Measurements from ENCODE around the gene TAS1R3. TPM values are rescaled to one million over a fixed set of nuclear protein-coding genes. Genes with fewer than 3 reads are reported as not detected.
A peak's percentile ranks its signal among the peaks of the same experiment; 100 is the strongest.

Gene TAS1R3
- total and polyA plus RNA-seq, 9 donors: 0.07 to 0.40 (median 0.24) TPM; not detected in 2

DNA sequence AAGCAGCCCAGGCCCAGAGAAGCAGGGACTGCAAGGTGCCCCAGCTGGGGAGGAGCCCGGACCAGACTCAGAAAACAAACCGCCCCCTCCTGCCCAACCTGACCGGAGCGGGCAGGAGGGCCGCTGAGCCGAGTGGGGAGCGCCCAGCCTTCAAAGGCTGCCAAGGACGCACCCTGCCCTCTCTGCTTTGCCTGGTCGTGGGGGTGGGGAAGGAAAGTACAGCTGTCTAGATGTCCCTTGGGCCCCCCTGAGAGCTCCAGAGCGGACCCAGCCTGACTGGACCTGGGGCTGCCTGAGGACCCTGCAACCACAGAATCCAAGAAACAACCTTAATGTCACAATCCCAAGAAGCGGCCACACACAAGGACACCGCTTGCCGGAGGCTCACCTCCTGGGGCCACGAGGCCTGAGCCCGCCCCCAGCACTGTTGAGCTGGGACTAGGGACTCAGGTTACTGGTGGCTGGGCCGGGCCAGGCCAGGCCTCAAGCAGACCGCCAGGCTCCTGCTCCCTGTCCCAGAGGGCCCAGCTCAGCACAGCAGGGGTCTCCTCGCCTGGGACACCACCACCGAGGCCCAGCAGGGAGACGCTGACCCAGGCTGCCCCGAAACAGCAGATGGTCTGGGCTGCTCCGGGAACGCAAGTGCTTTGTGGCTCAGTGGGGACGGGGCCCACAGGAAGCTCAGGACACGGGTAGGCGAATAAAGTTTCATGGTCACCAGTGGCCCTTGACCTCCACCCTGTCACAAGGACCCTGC is 16.8 kb downstream of the TAS1R3 start:
- Histone ChIP-seq H3K27ac (peak overlapping the region; percentile 20 to 53), H3K4me1 (ENCODE audit: insufficient read depth) (peaks cover 33% of the 10 kb centered on the region), H3K9me3 (no peaks in the 10 kb centered on the region), H3K27me3 (no peaks in the 10 kb centered on the region), H3K36me3 (no peaks in the 10 kb centered on the region), H3K4me3 (peak overlapping the region; percentile 46)
- no peak for DNase-seq
- intact Hi-C loops (cut with DNase I): loop anchor here in 1 of 4 donors (2.0 kb wide), 2 partner anchors 23 to 51 kb away; partner anchors contain the start of genes CCNL2, CPTP and INTS11
- WGBS, 3 donors: 14 to 18% (median 17%) methylated on average over 6 to 26 of the region's 26 CpGs
- TF ChIP-seq POLR2A (IDR thresholded peaks at IDR 0.05): no peak
- TF ChIP-seq CTCF (IDR thresholded peaks at IDR 0.05): no peak
- TF ChIP-seq EP300 (IDR thresholded peaks at IDR 0.05): no peak

DNA sequence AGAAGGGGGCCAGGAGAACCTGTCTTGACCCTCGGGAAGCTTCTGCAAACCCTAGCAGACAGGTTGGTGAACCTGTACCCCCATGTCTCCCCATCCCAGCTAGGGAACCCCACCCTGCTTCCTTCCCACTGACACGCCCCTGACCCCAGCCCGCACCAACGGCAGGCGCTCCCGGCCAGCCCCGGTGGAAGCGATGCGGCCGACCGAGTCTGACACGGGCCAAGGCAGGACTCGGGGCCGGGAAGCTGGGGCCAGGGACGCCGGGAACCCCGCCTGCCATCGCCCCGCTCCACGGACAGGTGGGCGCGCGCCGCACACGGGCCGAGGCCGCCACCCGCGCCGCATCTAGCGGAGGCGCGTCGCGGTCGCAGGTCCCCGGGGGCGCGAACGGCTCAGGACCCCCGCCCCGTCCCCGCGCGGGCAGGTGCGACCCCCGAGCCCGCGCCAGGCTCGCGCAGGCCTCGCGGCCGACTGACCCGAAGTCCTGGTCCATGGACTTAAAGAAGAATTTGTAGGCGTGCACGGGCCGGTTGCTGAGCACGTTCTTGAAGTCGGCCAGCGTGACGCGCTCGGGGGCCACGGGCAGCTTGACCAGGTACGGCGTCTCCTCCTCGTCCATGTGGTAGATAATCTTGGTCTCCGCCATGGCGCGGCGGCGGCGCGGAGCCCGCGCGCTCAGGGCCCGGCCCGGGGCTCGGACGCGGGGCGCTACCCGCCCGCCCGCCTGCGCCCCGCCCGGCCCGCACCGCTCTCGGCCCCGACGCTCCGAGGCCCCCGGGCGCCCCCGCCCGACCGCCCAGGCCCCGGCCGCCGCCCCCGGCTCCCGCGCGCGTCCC is 17.6 kb downstream of the TAS1R3 start:
- Histone ChIP-seq H3K36me3 (no peaks in the 10 kb centered on the region), H3K27ac (peak overlapping the region; percentile 20 to 53), H3K27me3 (no peaks in the 10 kb centered on the region), H3K4me3 (peak overlapping the region; percentile 46), H3K4me1 (ENCODE audit: insufficient read depth) (peaks cover 33% of the 10 kb centered on the region), H3K9me3 (no peaks in the 10 kb centered on the region)
- WGBS, 3 donors: 1% methylated on average over 36 to 109 of the region's 109 CpGs
- TF ChIP-seq EP300 (IDR thresholded peaks at IDR 0.05) (no peak), CTCF (IDR thresholded peaks at IDR 0.05) (no peak), POLR2A (IDR thresholded peaks at IDR 0.05) (no peak)
- intact Hi-C loops (cut with DNase I): loop anchor here in 1 of 4 donors (1.0 to 2.0 kb wide), 3 partner anchors 24 to 75 kb away; partner anchors contain the start of genes CCNL2, CPTP, INTS11 and UBE2J2
- peak in 3 of 5 donors; percentile 64 to 77 (median 66) for DNase-seq

- Histone ChIP-seq H3K27ac (peak within 1 kb of the TSS; percentile 59 to 90), H3K9me3 (no peaks in the 10 kb centered on the region), H3K27me3 (no peaks in the 10 kb centered on the region), H3K4me1 (ENCODE audit: insufficient read depth) (peaks cover 33% of the 10 kb centered on the region), H3K4me3 (peak within 1 kb of the TSS; percentile 60), H3K36me3 (no peaks in the 10 kb centered on the region)
- intact Hi-C loops (cut with DNase I): loop anchor here in 1 of 4 donors (1.0 to 2.0 kb wide), 3 partner anchors 25 to 76 kb away; partner anchors contain the start of genes CCNL2, CPTP, INTS11 and UBE2J2
- 0 to 1% (median 0%) methylated on average over 27 to 121 of the region's 122 CpGs for WGBS, 3 donors
- peak; percentile 74 to 86 (median 81) for DNase-seq
- TF ChIP-seq POLR2A (IDR thresholded peaks at IDR 0.05): peak; percentile 41
- TF ChIP-seq CTCF (IDR thresholded peaks at IDR 0.05): peak in 2 of 3 donors; percentile 68 to 77
- no peak for TF ChIP-seq EP300 (IDR thresholded peaks at IDR 0.05)
These were observed 18.4 kb downstream of the TAS1R3 start, which contains the start of gene DVL1 for GRCh38 chr1:1349256-1350012. TSS of gene DVL1 (minus strand) at chr1:1349418. CDS start at chr1:1349065, 353 bp downstream.
